SK-N-SH (cell line): Measurements from ENCODE around the gene DENND6A. TPM values are rescaled to one million over a fixed set of nuclear protein-coding genes. Genes with fewer than 3 reads are reported as not detected.

Experiments
- CHD2 ChIP-seq: fragments of 150-350 bp; IDR thresholded peaks from 2 replicates; pipeline ENCODE4 v1.6.1; 2018; ENCODE audit warnings: low read length; ENCODE audit not compliant: partially characterized antibody
- ELF1 ChIP-seq: IDR thresholded peaks from 2 replicates; pipeline ENCODE4 v1.4.0; 2012
- EP300 ChIP-seq, 2 experiments: IDR thresholded peaks; 2 replicates each; pipeline versions ENCODE4 v1.4.0 to v1.6.1; 2012; ENCODE audit warnings: borderline replicate concordance in 1 of 2, low read depth in 1 of 2, low read length in 1 of 2
- EZH2phosphoT487 ChIP-seq: fragments of 200-600 bp; sonication (generic); IDR thresholded peaks from 2 replicates; pipeline ENCODE4 v1.6.1; 2017; ENCODE audit warnings: low read depth, mixed run types, mild to moderate bottlenecking, antibody characterized with exemption, moderate library complexity, borderline replicate concordance
- GABPA ChIP-seq: IDR thresholded peaks from 2 replicates; pipeline ENCODE4 v1.4.0; 2012; ENCODE audit warnings: low read depth, mild to moderate bottlenecking
- GATA2 ChIP-seq: sonication (generic); formaldehyde crosslinking; IDR thresholded peaks from 2 replicates; pipeline ENCODE4 v1.5.0; 2020; ENCODE audit warnings: mild to moderate bottlenecking, missing genetic modification reagents
- JUND ChIP-seq: IDR thresholded peaks from 2 replicates; pipeline ENCODE4 v1.4.0; 2012
- MEF2A ChIP-seq: IDR thresholded peaks from 2 replicates; pipeline ENCODE4 v1.4.0; 2012; ENCODE audit warnings: low read depth, borderline replicate concordance
- MXI1 ChIP-seq: IDR thresholded peaks from 2 replicates; pipeline ENCODE4 v1.6.1; 2012; ENCODE audit warnings: mild to moderate bottlenecking, low read depth, low read length, improper control_type of control experiment
- NFIC ChIP-seq: IDR thresholded peaks from 2 replicates; pipeline ENCODE4 v1.4.0; 2012; ENCODE audit warnings: borderline replicate concordance
- NRF1 ChIP-seq: IDR thresholded peaks from 2 replicates; pipeline ENCODE4 v1.6.1; 2012; ENCODE audit warnings: low read depth, mild to moderate bottlenecking, low read length
- POLR2AphosphoS5 ChIP-seq: IDR thresholded peaks from 2 replicates; pipeline ENCODE4 v1.6.1; 2012; ENCODE audit warnings: low read depth, low read length
- RCOR1 ChIP-seq: fragments of 150-350 bp; IDR thresholded peaks from 2 replicates; pipeline ENCODE4 v1.6.1; 2017; ENCODE audit warnings: antibody characterized with exemption, low read length
- RFX5 ChIP-seq: IDR thresholded peaks from 2 replicates; pipeline ENCODE4 v1.6.1; 2012; ENCODE audit warnings: mild to moderate bottlenecking, improper control_type of control experiment, low read length
- RXRA ChIP-seq: IDR thresholded peaks from 2 replicates; pipeline ENCODE4 v1.4.0; 2012; ENCODE audit warnings: low read depth, mild to moderate bottlenecking, borderline replicate concordance
- SIN3A ChIP-seq: IDR thresholded peaks from 2 replicates; pipeline ENCODE4 v1.6.1; 2012; ENCODE audit warnings: low read depth, mild to moderate bottlenecking, low read length, moderate library complexity, borderline replicate concordance
- SMC3 ChIP-seq: IDR thresholded peaks from 2 replicates; pipeline ENCODE4 v1.6.1; 2012; ENCODE audit warnings: low read depth, low read length, improper control_type of control experiment
- TAF1 ChIP-seq: IDR thresholded peaks from 2 replicates; pipeline ENCODE4 v1.6.1; 2012; ENCODE audit warnings: low read depth, mild to moderate bottlenecking, low read length, moderate library complexity, borderline replicate concordance
- TCF12 ChIP-seq: IDR thresholded peaks from 2 replicates; pipeline ENCODE4 v1.4.0; 2012
- polyA plus RNA-seq, 3 experiments: library from polyadenylated mRNA; depleted of rRNA; stranded (reverse); fragments of >200 nt; gene quantifications; 2 replicates each; pipeline ENCODE4 v1.2.3, GENCODE V29; 2012
- TF ChIP-seq, protein P1 (sequence below): IDR thresholded peaks from 2 replicates; pipeline ENCODE4 v1.6.1; 2012; ENCODE audit warnings: mild to moderate bottlenecking, low read depth, low read length, moderate library complexity
- TF ChIP-seq, protein P2 (sequence below): fragments of 150-350 bp; IDR thresholded peaks from 2 replicates; pipeline ENCODE4 v1.6.1; 2016; ENCODE audit warnings: mild to moderate bottlenecking, low read depth, low read length
- TF ChIP-seq, protein P3 (sequence below): fragments of 150-350 bp; IDR thresholded peaks from 2 replicates; pipeline ENCODE4 v1.6.1; 2017; ENCODE audit warnings: antibody characterized with exemption, low read length, low read depth, borderline replicate concordance
- TF ChIP-seq, protein P4 (sequence below): IDR thresholded peaks from 2 replicates; pipeline ENCODE4 v1.4.0; 2012; ENCODE audit warnings: low read depth, borderline replicate concordance

The DENND6A gene
- polyA plus RNA-seq, 1 of the 3 experiments (the other 2 are of a cell fraction), result 5.8 TPM

DNA sequence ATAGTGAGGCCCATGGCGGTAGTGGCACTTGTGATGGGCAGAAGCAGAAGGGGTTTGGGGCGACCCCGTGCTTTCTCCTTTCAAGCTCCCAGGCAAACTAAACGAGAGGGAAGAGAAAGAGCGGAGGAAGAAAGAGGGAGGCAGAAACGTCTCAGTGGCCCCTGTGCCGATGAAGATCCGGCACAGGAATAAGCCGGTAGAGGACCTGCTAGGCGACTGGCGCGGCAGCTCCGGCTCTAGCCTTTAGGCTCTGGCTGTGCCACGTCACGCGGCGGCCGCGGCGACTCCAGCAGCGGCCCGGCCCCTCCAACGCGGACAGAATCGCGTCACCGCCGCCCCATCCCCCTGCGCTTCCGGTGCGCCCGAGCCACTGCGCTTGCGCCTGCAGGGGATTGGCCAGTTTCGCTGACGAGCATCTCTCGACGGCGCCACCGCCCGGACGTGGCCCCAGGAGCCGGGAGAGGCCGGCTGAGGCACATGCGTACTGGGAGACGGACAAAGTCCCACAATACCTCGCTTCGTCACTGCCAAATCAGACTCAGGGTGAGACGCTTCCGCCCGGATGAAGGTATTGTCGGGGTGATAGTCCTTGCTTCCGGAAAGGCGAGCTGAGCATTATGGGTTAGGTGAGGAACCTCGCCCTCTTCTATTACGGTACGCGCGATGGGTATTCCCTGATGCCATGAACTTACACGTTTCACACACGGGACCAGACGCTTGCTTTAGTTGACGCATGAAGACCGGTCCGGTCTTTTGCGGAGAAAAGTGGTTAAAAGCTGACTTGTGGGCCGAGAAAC lies 95.6 kb downstream of the DENND6A start, which contains the start of gene ARF4 (continued):
- TF ChIP-seq, protein P1, sequence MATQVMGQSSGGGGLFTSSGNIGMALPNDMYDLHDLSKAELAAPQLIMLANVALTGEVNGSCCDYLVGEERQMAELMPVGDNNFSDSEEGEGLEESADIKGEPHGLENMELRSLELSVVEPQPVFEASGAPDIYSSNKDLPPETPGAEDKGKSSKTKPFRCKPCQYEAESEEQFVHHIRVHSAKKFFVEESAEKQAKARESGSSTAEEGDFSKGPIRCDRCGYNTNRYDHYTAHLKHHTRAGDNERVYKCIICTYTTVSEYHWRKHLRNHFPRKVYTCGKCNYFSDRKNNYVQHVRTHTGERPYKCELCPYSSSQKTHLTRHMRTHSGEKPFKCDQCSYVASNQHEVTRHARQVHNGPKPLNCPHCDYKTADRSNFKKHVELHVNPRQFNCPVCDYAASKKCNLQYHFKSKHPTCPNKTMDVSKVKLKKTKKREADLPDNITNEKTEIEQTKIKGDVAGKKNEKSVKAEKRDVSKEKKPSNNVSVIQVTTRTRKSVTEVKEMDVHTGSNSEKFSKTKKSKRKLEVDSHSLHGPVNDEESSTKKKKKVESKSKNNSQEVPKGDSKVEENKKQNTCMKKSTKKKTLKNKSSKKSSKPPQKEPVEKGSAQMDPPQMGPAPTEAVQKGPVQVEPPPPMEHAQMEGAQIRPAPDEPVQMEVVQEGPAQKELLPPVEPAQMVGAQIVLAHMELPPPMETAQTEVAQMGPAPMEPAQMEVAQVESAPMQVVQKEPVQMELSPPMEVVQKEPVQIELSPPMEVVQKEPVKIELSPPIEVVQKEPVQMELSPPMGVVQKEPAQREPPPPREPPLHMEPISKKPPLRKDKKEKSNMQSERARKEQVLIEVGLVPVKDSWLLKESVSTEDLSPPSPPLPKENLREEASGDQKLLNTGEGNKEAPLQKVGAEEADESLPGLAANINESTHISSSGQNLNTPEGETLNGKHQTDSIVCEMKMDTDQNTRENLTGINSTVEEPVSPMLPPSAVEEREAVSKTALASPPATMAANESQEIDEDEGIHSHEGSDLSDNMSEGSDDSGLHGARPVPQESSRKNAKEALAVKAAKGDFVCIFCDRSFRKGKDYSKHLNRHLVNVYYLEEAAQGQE, result peak; percentile 30; the same call in 1 of the 2 replicates
- TF ChIP-seq, protein P2, sequence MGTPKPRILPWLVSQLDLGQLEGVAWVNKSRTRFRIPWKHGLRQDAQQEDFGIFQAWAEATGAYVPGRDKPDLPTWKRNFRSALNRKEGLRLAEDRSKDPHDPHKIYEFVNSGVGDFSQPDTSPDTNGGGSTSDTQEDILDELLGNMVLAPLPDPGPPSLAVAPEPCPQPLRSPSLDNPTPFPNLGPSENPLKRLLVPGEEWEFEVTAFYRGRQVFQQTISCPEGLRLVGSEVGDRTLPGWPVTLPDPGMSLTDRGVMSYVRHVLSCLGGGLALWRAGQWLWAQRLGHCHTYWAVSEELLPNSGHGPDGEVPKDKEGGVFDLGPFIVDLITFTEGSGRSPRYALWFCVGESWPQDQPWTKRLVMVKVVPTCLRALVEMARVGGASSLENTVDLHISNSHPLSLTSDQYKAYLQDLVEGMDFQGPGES, result no peak
- TF ChIP-seq POLR2AphosphoS5, result peak; percentile 99
- no peak for TF ChIP-seq MXI1
- TF ChIP-seq GATA2 (CRISPR knock-in tag), result no peak
- peak; percentile 95 for TF ChIP-seq TAF1
- peak; percentile 95 for TF ChIP-seq NRF1
- TF ChIP-seq TCF12, result no peak; the same call in 1 of the 2 replicates
- TF ChIP-seq GABPA, result peak; percentile 86
- TF ChIP-seq JUND, result no peak
- TF ChIP-seq, protein P3, sequence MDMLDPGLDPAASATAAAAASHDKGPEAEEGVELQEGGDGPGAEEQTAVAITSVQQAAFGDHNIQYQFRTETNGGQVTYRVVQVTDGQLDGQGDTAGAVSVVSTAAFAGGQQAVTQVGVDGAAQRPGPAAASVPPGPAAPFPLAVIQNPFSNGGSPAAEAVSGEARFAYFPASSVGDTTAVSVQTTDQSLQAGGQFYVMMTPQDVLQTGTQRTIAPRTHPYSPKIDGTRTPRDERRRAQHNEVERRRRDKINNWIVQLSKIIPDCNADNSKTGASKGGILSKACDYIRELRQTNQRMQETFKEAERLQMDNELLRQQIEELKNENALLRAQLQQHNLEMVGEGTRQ, result no peak
- 0 out of 2 replicates have a peak, but pooled peaks have one; percentile 51 for TF ChIP-seq SIN3A
- TF ChIP-seq, protein P4, sequence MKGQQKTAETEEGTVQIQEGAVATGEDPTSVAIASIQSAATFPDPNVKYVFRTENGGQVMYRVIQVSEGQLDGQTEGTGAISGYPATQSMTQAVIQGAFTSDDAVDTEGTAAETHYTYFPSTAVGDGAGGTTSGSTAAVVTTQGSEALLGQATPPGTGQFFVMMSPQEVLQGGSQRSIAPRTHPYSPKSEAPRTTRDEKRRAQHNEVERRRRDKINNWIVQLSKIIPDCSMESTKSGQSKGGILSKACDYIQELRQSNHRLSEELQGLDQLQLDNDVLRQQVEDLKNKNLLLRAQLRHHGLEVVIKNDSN, result 0 out of 2 replicates have a peak, but pooled peaks have one; percentile 13
- TF ChIP-seq NFIC, result no peak; the same call in 1 of the 2 replicates
- peak; percentile 97 for TF ChIP-seq CHD2
- TF ChIP-seq SMC3, result no peak
- no peak; a peak in 1 of 4 replicates for TF ChIP-seq EP300 (IDR thresholded peaks at IDR 0.05; ENCODE audit: borderline replicate concordance in 1 of 2, low read depth in 1 of 2, low read length in 1 of 2)
- TF ChIP-seq ELF1, result peak; percentile 99
- no peak for TF ChIP-seq EZH2phosphoT487
- 0 out of 2 replicates have a peak, but pooled peaks have one; percentile 47 for TF ChIP-seq RFX5
- TF ChIP-seq MEF2A, result no peak
- no peak for TF ChIP-seq RXRA
- TF ChIP-seq RCOR1, result no peak
